ENCODE data around the gene APOL1.

APOL1 gene

GRCh38 chr22:36232715-36233401 lies 20.1 kb upstream of the APOL1 start:
- H3K4me3 ChIP-seq (ENCODE audit: low read depth, low read length) = no peak overlapping the region
- DNase-seq (ENCODE audit: low read depth) = no peak

GRCh38 chr22:36233796-36234195 lies 19.1 kb upstream of the APOL1 start:
- no peak for DNase-seq (ENCODE audit: low read depth)
- TF ChIP-seq CTCF (IDR thresholded peaks at IDR 0.05; ENCODE audit: low read depth, low read length, missing control alignments) = no peak
- no peak overlapping the region for H3K4me3 ChIP-seq (ENCODE audit: low read depth, low read length)
- in situ Hi-C loops (cut with HindIII; ENCODE audit: low sequenced_read_pairs) = no loop called here

More at GRCh38 chr22:36232715-36233401, 20.1 kb upstream of the APOL1 start:
- no peak for TF ChIP-seq CTCF (IDR thresholded peaks at IDR 0.05; ENCODE audit: low read depth, low read length, missing control alignments)
- in situ Hi-C loops (cut with HindIII; ENCODE audit: low sequenced_read_pairs) = no loop called here

- in situ Hi-C loops (cut with HindIII; ENCODE audit: low sequenced_read_pairs) = no loop called here
- no peak for TF ChIP-seq CTCF (IDR thresholded peaks at IDR 0.05; ENCODE audit: low read depth, low read length, missing control alignments)
- no peak for DNase-seq (ENCODE audit: low read depth)
- H3K4me3 ChIP-seq (ENCODE audit: low read depth, low read length) = no peak overlapping the region
These were observed 18.7 kb upstream of the APOL1 start for GRCh38 chr22:36234213-36234612.

GRCh38 chr22:36234919-36235318 lies 18.0 kb upstream of the APOL1 start:
- DNase-seq (ENCODE audit: low read depth) = no peak
- H3K4me3 ChIP-seq (ENCODE audit: low read depth, low read length) = no peak overlapping the region
- in situ Hi-C loops (cut with HindIII; ENCODE audit: low sequenced_read_pairs) = no loop called here
- no peak for TF ChIP-seq CTCF (IDR thresholded peaks at IDR 0.05; ENCODE audit: low read depth, low read length, missing control alignments)

- no peak for TF ChIP-seq CTCF (IDR thresholded peaks at IDR 0.05; ENCODE audit: low read depth, low read length, missing control alignments)
- no peak for DNase-seq (ENCODE audit: low read depth)
- H3K4me3 ChIP-seq (ENCODE audit: low read depth, low read length) = no peak overlapping the region
- in situ Hi-C loops (cut with HindIII; ENCODE audit: low sequenced_read_pairs) = no loop called here
These were observed 17.3 kb upstream of the APOL1 start for GRCh38 chr22:36235585-36235984.

GRCh38 chr22:36236388-36237319 lies 16.3 kb upstream of the APOL1 start:
- H3K4me3 ChIP-seq (ENCODE audit: low read depth, low read length) = peak overlapping the region; percentile 14
- no peak for TF ChIP-seq CTCF (IDR thresholded peaks at IDR 0.05; ENCODE audit: low read depth, low read length, missing control alignments)
- DNase-seq (ENCODE audit: low read depth) = no peak

More at GRCh38 chr22:36236388-36237319, 16.3 kb upstream of the APOL1 start:
- in situ Hi-C loops (cut with HindIII; ENCODE audit: low sequenced_read_pairs) = no loop called here
